B cell (primary cell): Measurements from ENCODE around the gene CERS2.

Source experiments
- EZH2 ChIP-seq: IDR thresholded peaks from 2 replicates; pipeline ENCODE4 v1.6.1; 2012; ENCODE audit warnings: borderline replicate concordance, low read depth, mild to moderate bottlenecking, moderate library complexity, low read length; ENCODE audit not compliant: insufficient read depth, poor library complexity, severe bottlenecking
- TF ChIP-seq, protein P1 (sequence below): fragments of 200-600 bp; IDR thresholded peaks from one replicate; pipeline ENCODE4 v1.8.0; 2022; ENCODE audit warnings: antibody characterized with exemption, mild to moderate bottlenecking

DNA sequence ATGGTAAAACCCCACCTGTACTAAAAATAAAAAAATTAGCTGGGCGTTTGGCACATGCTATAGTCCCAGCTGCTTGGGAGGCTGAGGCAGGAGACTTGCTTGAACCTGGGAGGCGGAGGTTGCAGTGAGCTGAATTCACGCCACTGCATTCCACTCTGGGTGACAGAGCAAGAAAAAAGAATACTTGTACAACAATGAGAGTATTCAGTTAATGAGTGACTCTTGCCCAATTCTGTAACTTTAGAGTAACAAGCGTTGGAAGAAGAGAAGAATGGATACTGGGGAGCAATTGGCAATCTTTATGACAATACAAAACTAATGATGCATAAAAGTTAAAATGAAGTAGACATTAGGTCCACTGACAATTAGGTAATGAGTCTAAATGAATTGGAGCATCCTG lies 18.0 kb upstream of the CERS2 start:
- TF ChIP-seq, protein P1, sequence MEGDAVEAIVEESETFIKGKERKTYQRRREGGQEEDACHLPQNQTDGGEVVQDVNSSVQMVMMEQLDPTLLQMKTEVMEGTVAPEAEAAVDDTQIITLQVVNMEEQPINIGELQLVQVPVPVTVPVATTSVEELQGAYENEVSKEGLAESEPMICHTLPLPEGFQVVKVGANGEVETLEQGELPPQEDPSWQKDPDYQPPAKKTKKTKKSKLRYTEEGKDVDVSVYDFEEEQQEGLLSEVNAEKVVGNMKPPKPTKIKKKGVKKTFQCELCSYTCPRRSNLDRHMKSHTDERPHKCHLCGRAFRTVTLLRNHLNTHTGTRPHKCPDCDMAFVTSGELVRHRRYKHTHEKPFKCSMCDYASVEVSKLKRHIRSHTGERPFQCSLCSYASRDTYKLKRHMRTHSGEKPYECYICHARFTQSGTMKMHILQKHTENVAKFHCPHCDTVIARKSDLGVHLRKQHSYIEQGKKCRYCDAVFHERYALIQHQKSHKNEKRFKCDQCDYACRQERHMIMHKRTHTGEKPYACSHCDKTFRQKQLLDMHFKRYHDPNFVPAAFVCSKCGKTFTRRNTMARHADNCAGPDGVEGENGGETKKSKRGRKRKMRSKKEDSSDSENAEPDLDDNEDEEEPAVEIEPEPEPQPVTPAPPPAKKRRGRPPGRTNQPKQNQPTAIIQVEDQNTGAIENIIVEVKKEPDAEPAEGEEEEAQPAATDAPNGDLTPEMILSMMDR = no peak
- no peak for TF ChIP-seq EZH2
